PFSK-1 (cell line): ENCODE data around the gene ADAM12.

ENCODE experiments used
- FOXP2 ChIP-seq: optimal IDR thresholded peaks from 2 replicates; pipeline ENCODE3; 2011; ENCODE audit warnings: borderline replicate concordance, control low read depth, inconsistent platforms; ENCODE audit not compliant: insufficient read depth; ENCODE audit errors: extremely low read length, extremely low read depth
- POLR2AphosphoS5 ChIP-seq: IDR thresholded peaks from 2 replicates; pipeline ENCODE4 v1.6.1; 2012; ENCODE audit warnings: low read depth, mild to moderate bottlenecking, control low read depth, low read length, moderate library complexity
- SIN3A ChIP-seq: IDR thresholded peaks from 2 replicates; pipeline ENCODE4 v1.6.1; 2012; ENCODE audit warnings: mild to moderate bottlenecking, low read length, moderate library complexity, borderline replicate concordance; ENCODE audit not compliant: insufficient read depth
- TAF1 ChIP-seq: IDR thresholded peaks from 2 replicates; pipeline ENCODE4 v1.6.1; 2012; ENCODE audit warnings: low read length, control low read depth, borderline replicate concordance; ENCODE audit not compliant: insufficient read depth
- TF ChIP-seq, protein P1 (sequence below), 2 experiments: IDR thresholded peaks; 2 replicates each; pipeline versions ENCODE4 v1.6.1 to v1.8.0; 2011 to 2012; ENCODE audit warnings: low read depth in 2 of 2, low read length in 2 of 2, control low read depth in 1 of 2, inconsistent platforms in 1 of 2, mild to moderate bottlenecking in 1 of 2, moderate library complexity in 1 of 2; ENCODE audit not compliant: insufficient read depth in 1 of 2

- TF ChIP-seq TAF1 (no peak), SIN3A (no peak), POLR2AphosphoS5 (no peak), FOXP2 (no peak)
- TF ChIP-seq, protein P1, sequence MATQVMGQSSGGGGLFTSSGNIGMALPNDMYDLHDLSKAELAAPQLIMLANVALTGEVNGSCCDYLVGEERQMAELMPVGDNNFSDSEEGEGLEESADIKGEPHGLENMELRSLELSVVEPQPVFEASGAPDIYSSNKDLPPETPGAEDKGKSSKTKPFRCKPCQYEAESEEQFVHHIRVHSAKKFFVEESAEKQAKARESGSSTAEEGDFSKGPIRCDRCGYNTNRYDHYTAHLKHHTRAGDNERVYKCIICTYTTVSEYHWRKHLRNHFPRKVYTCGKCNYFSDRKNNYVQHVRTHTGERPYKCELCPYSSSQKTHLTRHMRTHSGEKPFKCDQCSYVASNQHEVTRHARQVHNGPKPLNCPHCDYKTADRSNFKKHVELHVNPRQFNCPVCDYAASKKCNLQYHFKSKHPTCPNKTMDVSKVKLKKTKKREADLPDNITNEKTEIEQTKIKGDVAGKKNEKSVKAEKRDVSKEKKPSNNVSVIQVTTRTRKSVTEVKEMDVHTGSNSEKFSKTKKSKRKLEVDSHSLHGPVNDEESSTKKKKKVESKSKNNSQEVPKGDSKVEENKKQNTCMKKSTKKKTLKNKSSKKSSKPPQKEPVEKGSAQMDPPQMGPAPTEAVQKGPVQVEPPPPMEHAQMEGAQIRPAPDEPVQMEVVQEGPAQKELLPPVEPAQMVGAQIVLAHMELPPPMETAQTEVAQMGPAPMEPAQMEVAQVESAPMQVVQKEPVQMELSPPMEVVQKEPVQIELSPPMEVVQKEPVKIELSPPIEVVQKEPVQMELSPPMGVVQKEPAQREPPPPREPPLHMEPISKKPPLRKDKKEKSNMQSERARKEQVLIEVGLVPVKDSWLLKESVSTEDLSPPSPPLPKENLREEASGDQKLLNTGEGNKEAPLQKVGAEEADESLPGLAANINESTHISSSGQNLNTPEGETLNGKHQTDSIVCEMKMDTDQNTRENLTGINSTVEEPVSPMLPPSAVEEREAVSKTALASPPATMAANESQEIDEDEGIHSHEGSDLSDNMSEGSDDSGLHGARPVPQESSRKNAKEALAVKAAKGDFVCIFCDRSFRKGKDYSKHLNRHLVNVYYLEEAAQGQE (IDR thresholded peaks at IDR 0.05; ENCODE audit: insufficient read depth in 1 of 2, low read depth in 2 of 2, low read length in 2 of 2), result no peak
These were observed 365.4 kb downstream of the ADAM12 start for GRCh38 chr10:126022841-126023240.
